Measurements from ENCODE around the gene KLRB1.
"Not testable (repeated sequence)": the region's sequence is repeated elsewhere in the genome, so short reads cannot be mapped to it uniquely, and the experiment has no call there.

GRCh38 chr12:9618906-9619305, 11.2 kb upstream of the KLRB1 start:
- TF ChIP-seq CTCF (IDR thresholded peaks at IDR 0.05; ENCODE audit: low read length); EZH2 (IDR thresholded peaks at IDR 0.05; ENCODE audit: borderline replicate concordance, low read length): not testable (repeated sequence)
